ENCODE results near the gene SLU7.
A peak's percentile ranks its signal among the peaks of the same experiment; 100 is the strongest.

The SLU7 gene

DNA sequence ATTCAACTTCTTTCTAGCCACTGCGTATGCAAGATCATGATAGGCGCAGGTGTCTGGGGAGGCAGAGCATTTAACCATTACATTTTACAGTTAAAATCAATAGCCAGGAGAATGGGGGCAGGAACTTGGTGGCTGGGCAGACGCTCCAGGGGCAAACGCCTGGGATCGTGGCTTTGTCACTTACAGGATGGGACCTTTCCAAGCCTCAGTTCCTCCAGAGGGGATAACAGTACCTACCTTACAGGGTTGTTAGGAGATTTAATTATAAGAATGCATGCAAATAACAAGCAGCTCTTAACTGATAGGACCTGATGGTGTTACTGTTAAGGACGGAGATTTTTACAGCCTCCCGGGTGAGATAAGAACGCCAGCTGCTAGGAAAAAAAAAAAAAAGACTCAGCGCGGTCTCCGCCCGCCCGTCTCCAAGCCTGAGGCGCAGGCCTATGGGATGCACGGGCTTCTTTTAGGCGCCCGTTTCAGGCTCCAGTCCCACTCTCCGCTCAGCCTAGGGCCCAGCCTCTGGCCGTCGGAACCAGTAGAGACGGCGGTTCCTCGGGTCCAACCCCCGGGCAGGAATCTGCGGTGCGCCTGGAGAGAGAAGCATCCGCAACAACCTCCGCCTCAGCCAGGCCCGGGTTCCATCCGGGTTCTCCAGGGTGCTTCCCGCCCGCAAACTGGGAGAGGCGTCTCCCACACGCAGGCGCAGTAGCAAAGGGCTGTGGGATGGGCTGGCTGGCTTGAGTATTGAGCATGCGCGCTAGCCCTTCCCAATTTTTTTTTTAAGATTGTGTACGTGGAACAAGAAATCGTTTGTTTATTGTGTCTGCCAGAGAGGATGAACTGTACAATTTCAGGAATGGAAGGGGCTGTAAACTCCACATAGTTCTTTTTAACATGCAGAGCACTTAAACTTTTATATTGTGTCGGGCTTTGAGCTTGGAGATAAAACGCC, 19.2 kb downstream of the SLU7 start, which contains the start of gene FAM200C:
FAM200C (minus strand) TSS at position 653 of the 952 bp plus-strand sequence. CDS start 4,564 bp downstream, outside the sequence.
- DNase-seq = peak; percentile 72

DNA sequence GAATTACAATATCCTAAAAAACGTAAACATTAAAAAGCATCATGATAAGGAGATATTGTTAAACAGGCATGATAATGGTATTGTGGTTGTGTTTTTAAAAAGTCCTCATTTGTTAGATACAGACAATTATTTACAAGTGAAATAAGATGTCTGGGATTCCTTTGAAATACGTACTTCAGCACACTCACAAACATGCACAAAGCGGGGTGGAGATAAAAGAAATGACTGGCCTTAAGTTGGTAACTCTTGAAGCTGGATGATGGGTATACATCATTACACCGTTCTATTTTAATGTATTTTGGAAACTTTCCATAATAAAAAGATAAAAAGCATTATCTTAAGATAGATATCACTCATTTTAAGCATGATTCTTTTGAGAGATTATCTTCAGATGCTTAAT, 20.1 kb downstream of the SLU7 start:
- no peak for DNase-seq

DNA sequence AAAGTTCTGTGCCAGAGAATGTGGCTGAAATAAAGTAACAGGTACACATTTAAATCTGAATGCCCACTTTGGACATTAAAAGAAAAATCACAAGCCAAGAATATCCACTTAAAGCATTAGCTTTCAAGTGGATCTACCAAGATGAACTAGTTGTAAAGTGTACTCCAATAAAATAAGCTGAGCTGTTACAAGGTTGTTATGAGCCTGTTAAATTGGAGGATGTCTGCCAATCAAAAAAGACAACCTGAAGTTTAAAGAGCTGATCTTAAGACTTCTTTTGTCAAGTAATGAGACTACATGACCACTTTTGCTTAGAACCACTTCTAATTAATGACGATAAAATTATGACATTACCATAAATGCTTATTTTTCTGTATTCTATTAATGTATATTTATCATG, 21.4 kb downstream of the SLU7 start:
- no peak for DNase-seq

DNA sequence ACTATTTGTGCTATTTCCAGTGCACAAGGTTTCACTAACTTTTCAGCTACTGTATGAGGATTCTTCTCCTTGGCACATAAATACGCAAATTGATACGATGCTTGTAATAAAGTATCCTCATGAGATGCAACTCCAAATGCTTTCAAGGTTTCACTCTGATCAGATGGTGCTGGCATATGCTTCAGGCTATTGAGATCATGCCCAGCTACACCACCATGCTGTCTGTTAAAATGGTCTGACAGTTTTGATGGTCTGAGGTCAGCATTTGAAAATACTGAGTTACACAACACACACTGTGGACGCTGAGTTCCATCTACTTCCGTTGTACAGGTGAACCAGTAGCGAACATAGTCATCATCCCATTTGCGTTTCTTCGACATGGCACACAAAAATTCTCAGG, 23.8 kb downstream of the SLU7 start:
- no peak for DNase-seq

DNA sequence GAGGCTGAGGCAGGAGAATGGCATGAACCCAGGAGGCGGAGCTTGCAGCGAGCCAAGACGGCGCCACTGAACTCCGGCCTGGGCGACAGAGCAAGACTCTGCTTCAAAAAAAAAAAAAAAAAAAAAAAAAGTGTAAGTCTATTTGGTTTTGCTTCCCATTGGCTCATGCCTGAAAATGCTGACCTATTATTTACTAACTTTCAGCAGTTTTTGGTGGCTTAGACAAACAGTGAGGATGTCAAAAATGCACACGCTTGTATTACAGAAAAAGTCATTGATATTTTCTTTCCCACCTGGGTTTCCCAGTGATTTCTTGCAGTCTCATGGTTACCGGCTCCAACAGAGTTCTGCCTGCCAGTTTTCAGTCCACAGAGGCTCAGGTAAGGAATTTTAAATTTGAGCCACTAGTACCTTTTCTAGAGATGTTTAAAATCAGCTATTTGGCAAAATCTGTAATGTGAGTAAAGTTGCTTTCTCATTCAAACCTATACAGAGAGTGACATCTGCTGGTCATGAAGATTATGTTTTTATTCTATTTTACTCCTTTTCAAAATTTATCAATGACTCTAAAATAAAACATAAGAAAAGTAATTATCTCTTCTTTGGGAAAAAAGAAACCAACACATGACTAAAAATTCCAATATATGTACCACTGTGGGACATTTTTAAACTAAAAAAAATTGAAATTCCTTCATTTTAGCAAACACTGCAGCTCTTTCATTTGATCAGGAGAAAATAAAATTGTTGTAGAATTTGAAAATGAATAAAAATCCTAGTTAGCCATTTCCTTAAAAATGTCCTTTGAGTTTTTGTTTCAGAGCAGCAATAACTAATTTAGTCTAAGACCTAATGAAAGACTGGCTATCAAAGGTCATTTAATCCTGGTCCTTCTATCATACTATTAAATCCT, 27.8 kb downstream of the SLU7 start:
- no peak for DNase-seq

DNA sequence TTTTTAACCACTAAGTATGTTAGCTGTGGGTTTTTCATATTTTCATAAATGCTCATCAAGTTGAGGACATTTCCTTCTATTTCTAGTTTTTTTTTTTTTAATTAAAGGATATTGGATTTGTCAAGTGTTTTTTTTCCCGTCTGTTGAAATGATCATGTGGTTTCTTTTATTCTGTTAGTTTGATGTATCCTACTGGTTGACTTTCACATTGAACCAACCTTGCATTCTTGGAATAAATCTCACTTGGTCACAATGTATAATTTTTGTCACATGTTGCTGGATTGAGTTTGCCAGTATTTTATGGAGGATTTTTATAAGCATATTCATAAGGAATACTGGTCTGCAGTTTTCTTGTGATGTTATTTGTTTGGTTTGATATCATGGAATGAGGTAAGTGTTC, 31.4 kb downstream of the SLU7 start:
- no peak for DNase-seq

DNA sequence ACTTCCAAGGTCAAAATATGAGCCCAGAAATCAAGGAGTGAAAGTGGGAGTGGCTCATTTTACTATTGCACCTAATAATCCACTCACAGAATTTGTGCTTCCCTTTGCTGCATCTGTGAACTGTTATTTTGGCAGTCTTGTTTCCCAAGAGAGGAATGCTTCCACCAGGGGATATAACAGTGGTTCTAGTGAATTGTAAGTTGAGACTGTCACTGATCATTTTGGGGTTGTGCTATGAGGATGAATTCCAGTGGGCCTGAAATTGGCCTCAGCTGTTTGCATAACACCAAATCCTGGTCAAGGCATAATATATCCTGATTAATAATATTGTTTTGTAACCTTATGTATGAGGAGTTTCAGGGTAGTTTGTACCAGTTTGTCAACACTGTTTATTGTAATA, 33.4 kb downstream of the SLU7 start:
- DNase-seq = no peak

DNA sequence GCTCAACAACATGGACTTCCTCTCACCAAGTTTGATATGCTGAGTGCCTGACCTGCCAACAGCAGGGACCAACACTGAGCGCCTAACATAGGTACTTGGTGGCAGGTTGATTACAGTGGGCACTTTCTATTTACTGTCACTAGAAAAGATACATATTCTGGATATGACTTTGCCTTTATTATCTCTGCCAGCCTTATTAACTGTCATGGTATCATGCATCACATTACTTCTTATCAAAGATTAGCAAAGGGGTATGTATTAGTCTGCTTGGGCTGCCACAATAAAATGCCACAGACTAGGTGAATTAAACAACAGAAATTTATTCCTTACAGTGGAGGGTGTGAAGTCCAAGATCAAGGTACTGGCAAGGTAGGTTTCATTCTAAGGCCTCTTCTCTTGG, 34.2 kb downstream of the SLU7 start:
- DNase-seq = no peak

DNA sequence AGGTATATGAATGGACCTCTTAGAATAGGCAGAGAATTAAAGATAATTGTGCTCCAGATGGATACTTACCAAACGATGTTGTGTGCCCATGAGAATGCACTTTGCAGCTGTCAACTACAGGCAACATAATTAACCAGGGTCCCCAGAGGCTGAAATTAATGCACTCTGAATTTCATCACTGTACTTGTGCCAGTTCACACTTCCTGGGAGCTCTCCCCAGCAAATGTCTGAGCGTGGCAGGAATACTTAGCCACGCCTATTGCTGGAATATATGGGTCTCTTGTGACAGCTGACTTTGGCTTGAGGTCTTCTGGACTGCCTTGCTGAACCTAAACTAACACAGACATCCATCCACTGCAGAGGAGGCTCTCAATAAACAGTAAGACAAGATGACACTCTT, 36.5 kb downstream of the SLU7 start:
- no peak for DNase-seq

DNA sequence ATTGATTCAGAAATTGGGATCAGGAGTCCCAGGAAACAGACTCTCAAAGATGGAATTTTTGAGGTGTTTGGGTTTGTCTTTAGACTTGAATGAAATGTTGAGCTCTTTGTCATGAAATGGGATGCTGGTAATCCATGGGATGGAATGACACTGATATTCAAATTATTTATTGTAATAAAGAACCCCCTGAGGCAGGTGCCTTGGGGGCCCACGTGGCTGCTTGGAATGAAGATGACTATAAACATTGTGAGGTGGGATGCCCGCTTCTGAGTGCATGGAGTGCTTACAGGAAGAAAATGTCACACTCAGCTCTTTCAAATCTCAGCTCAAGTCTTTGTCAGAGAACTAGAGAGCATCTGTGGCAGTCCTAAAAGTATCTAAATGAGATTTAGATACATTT, 38.8 kb downstream of the SLU7 start:
- DNase-seq = no peak

DNA sequence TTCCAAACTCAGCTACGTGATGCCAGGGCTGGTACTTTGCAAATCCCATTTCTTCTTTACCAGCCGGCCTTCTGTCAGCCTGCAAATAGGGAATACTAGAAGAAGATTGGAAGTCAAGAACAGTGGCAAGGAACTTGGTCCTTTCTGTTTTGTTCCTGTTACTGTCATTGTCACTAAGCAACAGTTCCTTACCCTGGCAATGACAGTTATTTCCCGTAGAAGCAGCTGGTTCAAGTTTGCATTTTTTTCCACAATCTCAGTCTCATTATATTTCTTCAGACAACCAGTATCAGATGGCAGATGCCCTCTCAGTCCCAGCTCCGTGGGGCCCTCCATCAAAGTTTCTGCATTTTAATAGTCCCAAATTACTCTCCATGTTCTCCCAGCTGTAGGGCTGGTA, 39.4 kb downstream of the SLU7 start:
- no peak for DNase-seq

DNA sequence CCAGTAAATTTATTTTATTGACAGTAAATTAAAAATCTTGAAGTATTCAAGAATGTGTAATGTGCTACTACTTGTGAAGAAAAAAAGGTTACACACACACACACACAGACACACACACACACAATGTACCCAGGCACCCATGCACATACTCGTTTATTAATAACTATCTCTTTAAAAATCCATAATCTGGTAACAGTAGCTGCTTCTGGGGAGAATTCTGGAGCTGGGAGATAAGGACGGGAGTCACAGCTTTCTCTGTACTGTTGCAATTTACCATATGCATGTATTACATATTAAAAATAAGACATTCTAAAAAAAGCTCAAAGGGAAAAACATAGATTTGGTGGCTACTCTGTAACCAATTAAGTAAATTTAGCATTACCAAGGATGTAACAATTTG, 40.6 kb downstream of the SLU7 start:
- DNase-seq = no peak

DNA sequence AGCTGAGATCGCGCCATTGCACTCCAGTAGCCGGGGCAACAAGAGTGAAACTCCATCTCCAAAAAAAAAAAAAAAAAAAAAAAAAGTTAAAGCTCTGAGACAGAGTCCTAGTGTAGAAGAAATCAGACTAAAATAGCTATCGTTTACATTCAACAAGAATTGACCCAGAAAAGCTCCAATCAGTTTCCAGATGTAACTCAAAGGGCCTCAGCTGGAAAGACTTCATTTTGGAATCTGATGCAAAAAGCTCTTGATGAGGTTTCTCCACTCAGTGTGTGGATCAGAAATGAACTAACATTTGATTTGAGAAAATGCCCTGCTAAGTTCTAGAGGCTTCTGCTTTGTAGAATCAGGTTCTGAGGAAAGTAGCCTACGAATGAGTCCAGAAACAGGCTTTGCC, 41.2 kb downstream of the SLU7 start:
- no peak for DNase-seq

DNA sequence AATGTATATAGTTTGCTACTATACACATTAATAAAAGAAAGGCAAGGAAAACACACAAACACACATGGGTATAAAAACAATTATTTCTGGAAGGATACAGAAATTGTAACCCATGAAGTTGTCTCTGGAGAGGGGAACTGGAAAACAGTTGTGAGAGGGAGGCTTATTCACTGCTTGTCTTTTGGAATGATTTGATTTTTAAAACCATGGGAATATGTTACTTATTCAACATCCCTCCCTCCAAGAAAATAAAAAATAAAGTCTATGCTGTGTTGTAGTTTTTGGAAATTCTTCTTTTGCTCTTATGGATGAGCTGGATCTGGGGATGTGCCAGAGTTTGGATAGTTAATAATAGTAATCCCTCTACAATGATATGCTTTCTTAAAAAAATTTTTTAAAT, 42.5 kb downstream of the SLU7 start:
- DNase-seq = no peak

DNA sequence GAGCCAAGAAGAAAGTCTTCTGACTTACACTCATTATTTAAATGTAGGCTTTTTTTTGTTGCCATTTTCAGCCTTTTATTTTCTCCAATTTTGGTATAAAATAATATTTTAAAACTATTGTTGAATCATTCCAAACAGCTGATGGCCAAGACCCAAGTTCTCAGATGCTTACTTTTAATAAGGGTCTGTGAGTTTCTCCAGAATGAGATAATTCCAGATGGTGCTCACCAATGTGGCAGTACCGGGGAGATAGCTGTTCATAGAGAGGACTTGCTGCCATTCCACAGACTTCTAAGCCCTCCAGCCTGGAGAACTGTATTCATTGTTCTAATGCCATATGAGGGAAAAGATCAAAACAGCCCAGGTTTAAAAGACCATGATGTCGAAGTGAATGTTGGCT, 43.2 kb downstream of the SLU7 start:
- DNase-seq = no peak

DNA sequence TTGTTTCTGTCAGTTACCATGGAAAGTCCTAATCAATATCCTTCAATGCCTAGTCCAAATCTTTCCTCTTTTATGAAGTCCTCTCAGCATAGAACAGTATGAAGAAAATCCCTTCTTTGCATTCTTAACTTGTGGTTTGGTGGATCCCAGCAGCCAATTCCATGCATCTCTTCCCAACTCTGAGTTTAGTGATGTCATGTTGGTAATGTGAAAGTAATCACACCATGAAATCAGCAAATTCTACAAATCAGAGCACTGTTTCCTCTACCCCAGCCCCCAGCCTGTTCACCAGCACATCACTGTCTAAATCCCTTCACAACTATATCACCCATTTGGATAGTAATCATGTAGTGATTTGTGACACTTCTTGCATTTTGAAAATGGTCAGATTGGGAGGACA, 43.7 kb downstream of the SLU7 start:
- DNase-seq = no peak

DNA sequence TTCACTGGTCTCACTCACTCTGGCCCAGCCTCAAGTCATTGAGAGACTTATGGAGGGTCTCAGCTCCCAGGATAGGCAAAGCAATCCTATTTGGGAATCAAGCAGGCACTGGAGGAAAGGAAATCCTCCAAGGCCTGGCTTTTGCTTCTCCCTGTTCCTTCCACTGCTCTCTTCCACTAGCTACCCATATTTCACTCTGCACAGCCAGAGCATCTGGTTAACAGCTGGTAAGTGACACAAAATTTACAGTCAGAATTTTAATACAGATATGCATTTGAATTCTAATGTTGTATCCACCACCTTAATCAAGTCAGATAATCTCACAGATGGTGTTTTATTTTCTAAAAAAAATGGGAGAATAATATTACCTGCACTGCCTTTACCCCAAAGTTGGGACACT, 47.6 kb downstream of the SLU7 start:
- no peak for DNase-seq

DNA sequence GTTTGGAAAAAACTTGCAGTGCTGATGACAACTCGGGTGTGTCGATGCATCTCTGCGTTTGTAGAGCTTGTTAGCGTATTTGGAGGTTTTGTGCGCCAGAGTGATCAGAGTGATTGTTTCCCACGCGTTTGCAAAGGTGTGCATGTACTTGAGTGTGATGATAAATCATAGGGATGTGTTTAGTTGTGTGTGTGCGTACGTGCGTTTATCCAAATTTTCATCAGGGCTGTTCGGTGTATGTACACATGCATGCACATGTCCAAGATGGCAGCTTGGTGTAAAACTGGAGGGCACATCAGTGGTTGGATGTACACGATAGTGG, 48.2 kb downstream of the SLU7 start:
- DNase-seq = no peak

DNA sequence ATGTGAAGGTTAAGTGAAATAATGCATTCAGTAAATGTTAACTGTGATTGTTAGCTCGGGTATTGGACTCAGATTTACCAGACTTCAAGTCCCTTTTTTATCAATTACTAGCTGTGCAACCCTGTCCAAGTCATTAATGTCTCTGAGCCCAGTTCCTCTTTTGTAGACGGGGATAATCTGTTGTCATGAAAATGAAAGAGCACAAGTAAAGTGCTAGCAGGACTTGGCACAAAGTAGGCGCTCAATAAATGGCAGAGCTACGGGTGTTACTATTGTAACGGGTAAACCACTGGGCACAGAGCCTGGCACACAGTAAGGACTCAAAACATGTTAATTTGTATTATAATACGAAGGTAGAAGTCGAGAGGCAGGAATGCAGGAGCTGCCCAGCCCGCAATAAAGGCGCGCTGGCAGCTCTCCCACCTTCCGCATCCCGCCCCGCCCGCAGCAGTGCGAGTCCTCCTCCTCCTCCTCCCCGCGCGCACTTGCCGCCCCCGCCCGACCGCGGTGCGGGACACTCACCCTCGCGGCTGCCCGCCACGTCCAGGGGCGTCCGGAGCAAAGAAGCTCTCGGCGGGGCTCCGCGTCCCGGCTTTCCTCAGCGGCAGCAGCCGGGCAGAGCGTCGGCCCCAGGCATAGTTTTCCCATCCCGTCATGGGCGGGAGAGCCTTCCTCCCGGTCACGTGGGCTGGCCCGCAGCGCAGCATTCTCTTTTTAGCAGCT, 48.7 kb downstream of the SLU7 start, which contains the start of gene C1QTNF2:
C1QTNF2 (minus strand) TSS at position 637 of the 723 bp plus-strand sequence. CDS start 15,615 bp downstream, outside the sequence.
- DNase-seq = peak; percentile 41

DNA sequence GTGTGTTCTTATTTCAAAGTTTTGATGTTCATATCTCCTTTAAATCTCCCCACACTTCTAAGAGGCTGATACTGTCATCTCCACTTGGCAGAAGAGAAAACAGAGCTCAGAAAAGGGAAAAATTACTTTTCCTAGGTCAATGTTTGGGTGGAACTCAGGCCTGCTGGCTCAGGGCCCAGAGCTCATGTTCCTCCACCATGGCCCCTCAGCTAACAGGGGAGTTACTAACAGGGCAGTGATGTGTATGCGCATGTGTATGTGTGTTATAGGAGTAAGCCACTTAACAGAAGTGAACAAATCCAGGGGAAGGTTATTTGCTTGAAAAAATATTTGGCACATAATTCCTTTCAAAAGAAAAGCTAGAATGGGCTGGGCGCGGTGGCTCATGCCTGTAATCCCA, 51.0 kb downstream of the SLU7 start:
- DNase-seq = no peak

DNA sequence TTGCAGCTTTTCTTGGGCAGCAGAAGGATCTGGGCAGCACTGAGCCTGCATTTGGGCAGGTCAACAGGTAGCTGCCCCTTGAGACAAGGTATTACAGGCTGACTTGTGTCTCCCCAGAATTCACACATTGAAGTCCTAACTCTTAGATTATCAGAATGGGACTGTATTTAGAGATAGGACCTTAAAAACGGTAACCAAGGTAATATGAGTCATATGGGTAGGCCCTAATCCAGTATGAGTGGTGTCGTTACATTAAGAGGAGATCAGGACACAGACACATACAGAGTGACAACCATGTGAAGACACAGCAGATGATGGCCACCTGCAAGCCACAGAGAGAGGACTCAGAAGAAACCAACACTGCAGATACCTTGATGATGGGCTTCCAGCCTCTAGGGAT, 51.6 kb downstream of the SLU7 start:
- no peak for DNase-seq

DNA sequence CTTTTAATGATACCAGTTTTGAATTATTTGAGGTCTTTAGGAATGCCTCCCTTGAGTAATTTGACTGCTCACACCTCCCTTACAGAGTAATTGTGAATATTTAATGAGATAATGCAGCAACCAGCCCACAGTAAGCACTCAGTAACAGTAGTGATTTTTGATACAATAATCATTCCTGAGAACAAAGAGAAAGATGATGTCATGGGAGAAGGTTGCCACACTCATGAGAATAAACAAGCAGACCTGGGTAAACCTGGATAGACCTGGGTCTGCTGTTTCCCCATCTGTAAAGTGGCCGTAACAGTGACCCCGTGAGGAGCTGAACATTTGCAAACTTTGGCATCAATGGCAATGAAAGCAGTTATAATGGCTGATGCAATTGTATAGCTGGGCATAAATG, 52.7 kb downstream of the SLU7 start:
- DNase-seq = no peak
